Activated B cell treated with CpG ODN at 0.5 μM for 24 hours (primary cell): Measurements from ENCODE around the gene RGS18. TPM values are rescaled to one million over a fixed set of nuclear protein-coding genes. Genes with fewer than 3 reads are reported as not detected.

Source experiments
- ATAC-seq: fragments of 200-7000 bp; cut with Tn5 transposase; one replicate; pipeline ENCODE4 v1.10.0; 2021; ENCODE audit warnings: low read depth, mild to moderate bottlenecking, moderate library complexity
- CTCF ChIA-PET: fragments of 350-600 bp; sonication (Branson Sonifier 250); formaldehyde crosslinking; loops from one replicate; lab custom pipeline; 2021; ENCODE audit warnings: antibody characterized with exemption; lab: Charles Lee
- POLR2A ChIA-PET: fragments of 350-600 bp; sonication (Branson Sonifier 250); formaldehyde crosslinking; loops from one replicate; lab custom pipeline; 2021; ENCODE audit warnings: antibody characterized with exemption; lab: Charles Lee
- DNase-seq: peaks from one replicate; pipeline ENCODE4 v3.0.0; 2022
- H3K27ac Mint-ChIP-seq: one replicate; pipeline ENCODE4 v1.8.0; 2020; ENCODE audit warnings: mixed read lengths
- H3K27me3 Mint-ChIP-seq: one replicate; pipeline ENCODE4 v1.8.0; 2021; ENCODE audit warnings: mixed read lengths
- H3K36me3 Mint-ChIP-seq: one replicate; pipeline ENCODE4 v1.8.0; 2021; ENCODE audit warnings: low read depth, mixed read lengths
- H3K4me1 Mint-ChIP-seq: one replicate; pipeline ENCODE4 v1.8.0; 2021; ENCODE audit warnings: mixed read lengths
- H3K4me3 Mint-ChIP-seq: one replicate; pipeline ENCODE4 v1.8.0; 2020; ENCODE audit warnings: mild to moderate bottlenecking, mixed read lengths
- H3K9me3 Mint-ChIP-seq: one replicate; pipeline ENCODE4 v1.8.0; 2020; ENCODE audit warnings: mixed read lengths
- intact Hi-C: fragments of 100-400 bp; cut with micrococcal nuclease; formaldehyde crosslinking; loops from one replicate; pipeline ENCODE4 v1.15.1; 2024
- total RNA-seq: library from RNA; stranded (reverse); gene quantifications from 2 replicates; pipeline ENCODE4 v1.2.3, GENCODE V29; 2022
- TF ChIP-seq, protein P1 (sequence below): fragments of 200-600 bp; IDR thresholded peaks from one replicate; pipeline ENCODE4 v1.8.0; 2022; ENCODE audit warnings: antibody characterized with exemption, mild to moderate bottlenecking

The RGS18 gene
- total RNA-seq, 1 donor from 2014 or later: not detected

DNA sequence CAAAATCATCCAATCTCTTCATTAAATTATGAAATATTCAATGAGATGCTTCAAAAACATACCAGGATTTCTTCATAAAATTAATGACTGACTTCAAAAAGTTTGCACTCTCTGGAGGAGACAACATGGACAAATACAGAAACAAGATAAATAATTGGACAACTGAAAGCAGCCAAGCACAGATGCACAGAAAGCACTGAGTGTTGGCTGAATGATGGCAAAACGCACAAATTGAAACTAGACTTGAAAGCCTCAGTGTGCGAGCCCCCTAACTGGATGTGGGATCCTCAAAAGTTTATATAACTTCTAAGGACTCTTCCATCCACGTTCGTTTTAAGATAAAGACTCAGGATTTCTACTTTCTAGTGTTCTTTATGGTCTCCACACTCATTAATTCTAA lies 27.9 kb downstream of the RGS18 start:
- Mint-ChIP-seq H3K27me3 (no peaks in the 10 kb centered on the region), H3K36me3 (no peaks in the 10 kb centered on the region), H3K4me3 (no peak overlapping the region), H3K27ac (no peak overlapping the region), H3K9me3 (no peaks in the 10 kb centered on the region), H3K4me1 (no peaks in the 10 kb centered on the region)
- CTCF ChIA-PET: no interaction called here
- DNase-seq: no peak
- no peak for ATAC-seq
- intact Hi-C loops: no loop called here
- POLR2A ChIA-PET: no interaction called here
- TF ChIP-seq, protein P1, sequence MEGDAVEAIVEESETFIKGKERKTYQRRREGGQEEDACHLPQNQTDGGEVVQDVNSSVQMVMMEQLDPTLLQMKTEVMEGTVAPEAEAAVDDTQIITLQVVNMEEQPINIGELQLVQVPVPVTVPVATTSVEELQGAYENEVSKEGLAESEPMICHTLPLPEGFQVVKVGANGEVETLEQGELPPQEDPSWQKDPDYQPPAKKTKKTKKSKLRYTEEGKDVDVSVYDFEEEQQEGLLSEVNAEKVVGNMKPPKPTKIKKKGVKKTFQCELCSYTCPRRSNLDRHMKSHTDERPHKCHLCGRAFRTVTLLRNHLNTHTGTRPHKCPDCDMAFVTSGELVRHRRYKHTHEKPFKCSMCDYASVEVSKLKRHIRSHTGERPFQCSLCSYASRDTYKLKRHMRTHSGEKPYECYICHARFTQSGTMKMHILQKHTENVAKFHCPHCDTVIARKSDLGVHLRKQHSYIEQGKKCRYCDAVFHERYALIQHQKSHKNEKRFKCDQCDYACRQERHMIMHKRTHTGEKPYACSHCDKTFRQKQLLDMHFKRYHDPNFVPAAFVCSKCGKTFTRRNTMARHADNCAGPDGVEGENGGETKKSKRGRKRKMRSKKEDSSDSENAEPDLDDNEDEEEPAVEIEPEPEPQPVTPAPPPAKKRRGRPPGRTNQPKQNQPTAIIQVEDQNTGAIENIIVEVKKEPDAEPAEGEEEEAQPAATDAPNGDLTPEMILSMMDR: no peak

DNA sequence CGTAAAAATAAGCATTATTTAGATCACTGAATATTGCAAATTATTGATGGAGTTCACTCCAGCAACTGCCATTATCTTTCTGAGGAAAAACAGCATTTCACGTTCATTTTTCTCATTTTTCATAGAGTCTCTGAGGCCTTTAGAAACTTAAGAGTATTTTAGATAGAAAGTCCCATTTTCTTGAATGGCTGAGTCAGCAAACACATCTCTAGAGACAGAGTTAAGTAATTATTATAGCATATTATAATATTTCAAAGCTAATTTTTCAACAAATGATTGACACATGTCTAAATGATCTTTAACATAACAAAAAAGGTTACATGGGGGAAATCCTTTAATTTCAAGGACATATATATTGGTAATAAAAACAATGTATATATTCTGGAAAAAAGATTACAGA lies 31.8 kb downstream of the RGS18 start:
- no peak overlapping the region for H3K27ac Mint-ChIP-seq
- ATAC-seq: no peak
- no peaks in the 10 kb centered on the region for H3K27me3 Mint-ChIP-seq
- DNase-seq: no peak
- H3K9me3 Mint-ChIP-seq: no peaks in the 10 kb centered on the region
- no peaks in the 10 kb centered on the region for H3K4me1 Mint-ChIP-seq
- H3K36me3 Mint-ChIP-seq: no peaks in the 10 kb centered on the region
- ChIA-PET POLR2A (no interaction called here), CTCF (no interaction called here)
- intact Hi-C loops: no loop called here
- H3K4me3 Mint-ChIP-seq: no peak overlapping the region
- TF ChIP-seq, protein P1: no peak

DNA sequence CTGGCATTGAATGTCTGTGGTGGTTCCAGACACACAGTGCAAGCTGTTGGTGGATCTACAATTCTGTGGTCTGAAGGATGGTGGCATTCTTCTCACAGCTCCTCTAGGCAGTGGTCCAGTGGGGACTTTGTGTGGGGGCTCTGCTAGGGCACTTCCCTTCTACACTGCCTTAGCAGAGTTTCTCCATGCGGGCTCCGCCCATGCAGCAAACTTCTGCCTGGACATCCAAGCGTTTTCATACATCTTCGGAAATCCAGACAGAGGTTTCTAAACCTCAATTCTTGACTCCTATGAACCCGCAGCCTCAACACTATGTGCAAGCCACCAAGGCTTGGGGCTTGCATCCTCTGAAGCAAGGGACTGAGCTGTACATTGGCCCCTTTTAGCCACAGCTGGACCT lies 43.0 kb downstream of the RGS18 start:
- no peak overlapping the region for H3K4me3 Mint-ChIP-seq
- CTCF ChIA-PET: no interaction called here
- TF ChIP-seq, protein P1: no peak
- H3K27ac Mint-ChIP-seq: no peak overlapping the region
- POLR2A ChIA-PET: no interaction called here
- DNase-seq: no peak
- H3K9me3 Mint-ChIP-seq: peaks cover 17% of the 10 kb centered on the region
- H3K36me3 Mint-ChIP-seq: no peaks in the 10 kb centered on the region
- no peaks in the 10 kb centered on the region for H3K4me1 Mint-ChIP-seq
- ATAC-seq: no peak
- H3K27me3 Mint-ChIP-seq: no peaks in the 10 kb centered on the region
- intact Hi-C loops: no loop called here

DNA sequence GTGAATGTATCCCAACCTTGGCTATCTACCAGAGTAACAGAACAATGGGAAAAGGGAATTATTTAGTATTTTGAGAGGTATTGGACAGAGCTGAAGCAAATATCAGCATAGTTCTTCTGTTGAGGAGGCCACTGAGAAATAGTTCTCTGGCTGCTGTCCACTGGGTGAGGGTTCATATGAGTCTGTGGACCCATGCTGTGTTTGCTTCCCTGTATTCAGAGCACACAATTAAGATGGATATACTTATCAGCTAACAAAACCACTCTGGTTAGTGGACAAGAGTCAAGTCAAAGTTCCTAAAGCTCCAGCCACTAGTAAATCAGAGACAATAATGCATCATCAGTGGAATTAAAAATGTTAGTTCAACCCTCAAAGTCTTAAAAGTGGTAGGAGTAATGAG lies 66.1 kb downstream of the RGS18 start:
- no peaks in the 10 kb centered on the region for H3K36me3 Mint-ChIP-seq
- no peaks in the 10 kb centered on the region for H3K27me3 Mint-ChIP-seq
- no peak overlapping the region for H3K4me3 Mint-ChIP-seq
- POLR2A ChIA-PET: no interaction called here
- DNase-seq (no peak), ATAC-seq (no peak)
- H3K27ac Mint-ChIP-seq: no peak overlapping the region
- CTCF ChIA-PET: no interaction called here
- no peaks in the 10 kb centered on the region for H3K4me1 Mint-ChIP-seq
- no peaks in the 10 kb centered on the region for H3K9me3 Mint-ChIP-seq
- TF ChIP-seq, protein P1: no peak
- intact Hi-C loops: no loop called here

DNA sequence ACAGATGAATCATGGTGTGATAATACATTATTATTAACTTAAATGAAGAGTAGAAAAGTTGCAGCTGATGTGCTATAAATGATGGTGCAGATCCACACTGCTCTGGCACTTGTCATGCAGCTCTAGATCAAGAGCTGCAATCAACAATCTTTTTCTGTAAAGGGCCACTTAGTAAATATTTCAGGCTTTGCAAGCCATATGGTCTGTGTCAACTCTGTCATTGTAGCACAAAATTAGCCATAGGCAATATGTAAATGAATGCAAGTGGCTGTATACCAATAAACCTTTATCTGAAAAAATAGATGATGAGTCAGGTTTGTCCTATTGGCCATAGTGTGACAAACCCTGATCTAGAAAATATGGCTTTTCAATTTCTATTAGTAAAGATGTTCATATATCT lies 66.6 kb downstream of the RGS18 start:
- intact Hi-C loops: no loop called here
- H3K27ac Mint-ChIP-seq: no peak overlapping the region
- no peaks in the 10 kb centered on the region for H3K36me3 Mint-ChIP-seq
- no peaks in the 10 kb centered on the region for H3K9me3 Mint-ChIP-seq
- ChIA-PET POLR2A (no interaction called here), CTCF (no interaction called here)
- no peaks in the 10 kb centered on the region for H3K27me3 Mint-ChIP-seq
- no peak overlapping the region for H3K4me3 Mint-ChIP-seq
- ATAC-seq (no peak), DNase-seq (no peak)
- H3K4me1 Mint-ChIP-seq: no peaks in the 10 kb centered on the region
- TF ChIP-seq, protein P1: no peak
